Measurements from ENCODE around the gene MREG.
"Not testable (repeated sequence)": the region's sequence is repeated elsewhere in the genome, so short reads cannot be mapped to it uniquely, and the experiment has no call there.

The MREG gene

DNA sequence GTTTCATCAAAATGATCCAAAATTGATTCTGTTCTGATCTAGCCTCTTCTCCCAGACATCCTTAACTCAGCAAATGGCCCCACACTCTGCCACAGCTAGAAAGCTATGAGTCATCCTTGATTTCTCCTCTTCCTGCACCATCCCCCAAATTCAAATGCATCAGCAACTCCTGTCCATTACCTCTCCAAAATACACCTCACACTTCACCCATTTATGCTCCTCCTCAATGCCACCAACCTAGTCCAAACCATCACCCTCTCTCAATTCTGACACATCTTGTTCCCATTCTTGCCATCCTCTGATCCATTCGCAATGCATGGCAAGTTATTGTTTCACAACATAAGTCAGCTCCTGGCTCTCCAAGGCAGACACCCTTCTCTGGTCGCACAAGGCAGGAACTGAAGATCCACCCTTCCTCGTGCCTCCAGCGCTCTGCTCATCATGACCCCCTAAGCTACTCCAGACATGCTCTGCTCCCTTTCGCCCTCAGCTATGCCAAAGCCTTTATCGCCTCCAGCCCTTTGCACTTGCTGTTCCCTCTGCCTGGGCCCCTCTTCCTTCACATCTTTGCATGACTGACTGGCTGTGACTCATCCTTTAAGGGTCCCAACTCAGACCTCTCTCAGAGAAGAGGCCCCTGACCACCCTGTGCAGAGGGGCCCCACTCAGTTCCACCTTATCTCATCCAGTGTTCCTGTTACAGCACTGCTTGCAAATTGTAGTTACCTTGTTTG is 83.6 kb downstream of the MREG start:
- DNase-seq (ENCODE audit: extremely low read depth, low read depth), result no peak
- no peak for TF ChIP-seq CTCF (IDR thresholded peaks at IDR 0.05; ENCODE audit: low read depth, low read length)

DNA sequence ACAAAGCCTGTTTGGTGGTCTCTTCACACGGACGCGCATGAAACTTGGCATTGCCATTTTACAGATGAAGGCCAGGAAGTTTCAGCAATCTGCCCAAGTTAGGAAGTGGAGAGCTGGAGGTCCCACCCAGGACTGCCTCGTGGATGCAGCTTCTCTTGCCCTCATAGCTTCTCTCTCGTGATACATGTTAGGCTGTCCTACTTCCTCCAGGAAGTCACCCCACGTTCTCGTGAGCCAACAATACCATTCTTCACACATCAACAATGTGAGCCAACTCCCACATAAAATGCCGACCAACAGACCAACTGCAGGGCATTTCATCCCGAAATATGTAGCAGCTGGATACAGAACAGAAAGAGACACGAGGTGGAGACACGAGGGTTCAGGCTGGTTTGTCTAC is 85.3 kb downstream of the MREG start:
- no peak for TF ChIP-seq CTCF (IDR thresholded peaks at IDR 0.05; ENCODE audit: low read depth, low read length)
- no peak for DNase-seq (ENCODE audit: extremely low read depth, low read depth)

GRCh38 chr2:215926992-215927391 is 86.4 kb downstream of the MREG start:
- not testable (repeated sequence) for DNase-seq (ENCODE audit: extremely low read depth, low read depth)

DNA sequence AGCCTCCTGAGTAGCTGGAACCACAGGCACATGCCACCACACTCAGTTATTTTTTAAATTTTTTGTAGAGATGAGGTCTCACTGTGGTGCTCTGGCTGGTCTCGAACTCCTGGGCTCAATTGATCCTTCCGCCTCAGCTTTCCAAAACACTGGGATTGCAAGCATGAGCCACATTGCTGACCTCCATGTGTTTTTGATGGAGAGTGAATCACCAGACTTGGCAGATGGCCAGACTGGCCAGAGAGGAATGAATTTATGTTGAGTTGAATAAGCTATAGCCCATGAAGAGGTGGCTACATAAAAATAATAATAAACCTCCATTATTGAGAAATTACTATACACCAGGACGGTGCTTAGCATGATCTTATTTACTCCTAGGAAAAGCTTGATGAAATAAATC is 91.5 kb downstream of the MREG start:
- TF ChIP-seq CTCF (IDR thresholded peaks at IDR 0.05; ENCODE audit: low read depth, low read length), result no peak
- DNase-seq (ENCODE audit: extremely low read depth, low read depth), result peak; percentile 52

DNA sequence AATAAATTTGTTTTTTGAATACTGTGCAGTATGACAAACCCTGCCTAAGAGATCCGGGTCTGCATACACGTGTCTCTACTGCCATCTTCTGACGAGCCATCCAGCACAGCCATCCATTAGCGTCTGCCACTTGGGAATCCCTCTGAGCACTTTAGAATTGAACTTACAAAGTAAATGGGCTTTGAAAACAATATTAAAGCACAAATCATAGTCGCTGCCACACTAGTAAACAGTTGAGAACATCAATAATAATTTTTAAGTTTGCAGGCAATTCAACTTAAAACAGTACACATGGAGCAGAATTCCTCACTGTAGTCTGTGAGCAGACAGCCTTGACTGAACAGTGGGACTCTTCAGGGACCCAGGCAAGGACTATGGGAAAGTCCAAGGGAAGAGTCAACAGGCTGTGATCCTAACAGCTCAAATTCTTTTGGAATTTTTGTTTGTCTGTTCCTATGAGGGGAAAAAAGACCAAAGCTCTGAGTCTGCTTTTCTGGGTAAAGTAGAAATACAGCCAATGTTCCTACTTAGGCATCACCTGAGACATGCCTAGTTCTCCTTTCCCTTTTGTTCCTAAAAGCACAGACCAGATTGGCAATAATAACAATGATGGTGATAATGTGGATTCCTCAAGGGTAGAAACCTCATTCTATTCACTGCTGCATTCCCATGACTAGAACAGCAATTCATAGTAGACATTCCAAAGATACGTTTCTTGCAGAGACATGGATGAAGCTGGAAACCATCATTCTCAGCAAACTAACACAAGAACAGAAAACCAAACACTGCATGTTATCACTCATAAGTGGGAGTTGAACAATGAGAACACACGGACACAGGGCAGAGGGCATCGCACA is 92.9 kb downstream of the MREG start:
- DNase-seq (ENCODE audit: extremely low read depth, low read depth), result peak; percentile 56

DNA sequence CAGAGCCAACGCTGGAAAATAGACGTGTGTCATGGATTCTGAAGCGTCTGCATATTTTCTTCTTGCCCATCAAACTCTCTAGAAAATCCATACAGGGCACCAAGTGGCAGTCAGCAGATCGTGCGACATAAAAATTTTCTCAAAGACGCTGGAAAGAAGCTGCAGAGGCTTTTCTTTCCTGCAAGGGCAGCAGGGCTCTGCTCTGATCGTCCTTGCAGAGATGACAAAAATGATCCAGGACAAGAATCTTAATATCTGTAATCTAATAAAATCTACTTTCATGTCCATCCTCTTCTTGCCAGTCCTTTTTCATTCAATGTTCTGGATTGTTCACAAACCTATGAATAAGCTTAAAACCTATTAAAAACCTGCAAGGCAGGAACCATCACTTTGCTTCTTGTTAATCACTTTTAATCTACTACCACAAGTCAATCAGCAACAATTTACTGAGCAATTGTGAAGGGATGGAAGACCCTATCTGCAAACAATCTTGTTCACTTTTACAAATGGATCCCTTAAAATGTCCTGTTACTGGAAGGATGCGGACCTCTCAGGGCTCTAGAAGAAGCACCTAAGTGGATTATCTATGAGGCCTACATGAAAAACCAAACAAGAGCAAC is 93.6 kb downstream of the MREG start:
- no peak for DNase-seq (ENCODE audit: extremely low read depth, low read depth)
- no peak for TF ChIP-seq CTCF (IDR thresholded peaks at IDR 0.05; ENCODE audit: low read depth, low read length)

More for the DNA sequence above, 92.9 kb downstream of the MREG start:
- TF ChIP-seq CTCF (IDR thresholded peaks at IDR 0.05; ENCODE audit: low read depth, low read length), result peak; percentile 95

GRCh38 chr2:215918901-215919599 is 94.3 kb downstream of the MREG start:
- no peak for TF ChIP-seq CTCF (IDR thresholded peaks at IDR 0.05; ENCODE audit: low read depth, low read length)
- DNase-seq (ENCODE audit: extremely low read depth, low read depth), result no peak
